ENCODE data around the gene GALNTL6.

GALNTL6 gene

GRCh38 chr4:172142281-172142741 lies 329.1 kb downstream of the GALNTL6 start:
- TF ChIP-seq CTCF (IDR thresholded peaks at IDR 0.05; ENCODE audit: borderline replicate concordance, insufficient read depth, low read depth, low read length) = no peak
- H3K4me3 ChIP-seq (ENCODE audit: low read depth, low read length) = no peak overlapping the region

DNA sequence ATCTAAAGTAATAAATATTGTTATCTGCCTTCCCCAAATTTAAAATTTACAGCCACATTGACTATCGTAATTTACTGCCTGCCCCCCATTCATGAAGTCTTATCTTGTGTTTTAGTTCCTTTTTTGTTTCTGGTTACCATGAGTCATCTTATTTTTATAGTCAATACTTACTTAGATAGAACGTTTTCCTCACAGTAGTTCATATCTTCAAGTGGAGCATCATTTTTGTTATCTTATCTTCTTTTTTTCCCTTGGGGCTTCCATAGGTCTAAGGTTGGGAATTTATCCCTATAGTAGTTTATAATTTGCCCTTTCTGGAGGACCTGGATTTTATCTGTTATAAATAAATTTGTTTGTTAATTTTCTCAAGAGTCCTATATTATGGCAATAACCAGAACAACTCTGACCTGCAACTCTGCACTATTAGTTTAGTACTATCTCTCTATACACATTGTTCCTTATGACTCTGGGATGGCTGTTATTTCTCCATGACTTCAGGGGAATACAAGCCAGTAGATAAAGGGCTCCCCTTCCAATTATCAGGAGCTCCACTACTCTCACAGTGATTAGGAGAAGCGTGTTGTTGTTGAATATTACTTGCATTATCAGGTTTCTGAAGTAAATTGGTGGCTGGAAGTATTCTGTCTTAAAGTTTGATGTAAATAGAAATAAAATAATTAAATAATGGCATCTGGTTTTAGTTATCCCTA lies 330.6 kb downstream of the GALNTL6 start:
- no peak overlapping the region for H3K4me3 ChIP-seq (ENCODE audit: low read depth, low read length)
- no peak for TF ChIP-seq CTCF (IDR thresholded peaks at IDR 0.05; ENCODE audit: borderline replicate concordance, insufficient read depth, low read depth, low read length)

GRCh38 chr4:172147687-172148086 lies 334.5 kb downstream of the GALNTL6 start:
- H3K4me3 ChIP-seq (ENCODE audit: low read depth, low read length) = no peak overlapping the region
- no peak for TF ChIP-seq CTCF (IDR thresholded peaks at IDR 0.05; ENCODE audit: borderline replicate concordance, insufficient read depth, low read depth, low read length)

GRCh38 chr4:172149329-172149728 lies 336.1 kb downstream of the GALNTL6 start:
- H3K4me3 ChIP-seq (ENCODE audit: low read depth, low read length) = no peak overlapping the region
- TF ChIP-seq CTCF (IDR thresholded peaks at IDR 0.05; ENCODE audit: borderline replicate concordance, insufficient read depth, low read depth, low read length) = no peak

GRCh38 chr4:172152284-172152683 lies 339.1 kb downstream of the GALNTL6 start:
- H3K4me3 ChIP-seq (ENCODE audit: low read depth, low read length) = peak overlapping the region; percentile 5
- TF ChIP-seq CTCF (IDR thresholded peaks at IDR 0.05; ENCODE audit: borderline replicate concordance, insufficient read depth, low read depth, low read length) = no peak

- H3K4me3 ChIP-seq (ENCODE audit: low read depth, low read length) = no peak overlapping the region
These were observed 340.5 kb downstream of the GALNTL6 start for GRCh38 chr4:172153719-172154118.

More at GRCh38 chr4:172153719-172154118, 340.5 kb downstream of the GALNTL6 start:
- TF ChIP-seq CTCF (IDR thresholded peaks at IDR 0.05; ENCODE audit: borderline replicate concordance, insufficient read depth, low read depth, low read length) = no peak
